Osteocyte (in vitro differentiated cells): ENCODE data around the gene PIP5K1B. TPM values are rescaled to one million over a fixed set of nuclear protein-coding genes. Genes with fewer than 3 reads are reported as not detected.

ENCODE experiments used
- DNase-seq: peaks from one replicate; pipeline ENCODE4 v3.0.0; 2021; ENCODE audit warnings: mixed read lengths; ENCODE audit not compliant: unreplicated experiment; ENCODE audit errors: extremely low spot score
- H3K27ac Mint-ChIP-seq: one replicate; pipeline ENCODE4 v1.8.0; 2021; ENCODE audit warnings: mild to moderate bottlenecking, mixed read lengths; ENCODE audit not compliant: unreplicated experiment
- H3K27me3 Mint-ChIP-seq: one replicate; pipeline ENCODE4 v1.8.0; 2021; ENCODE audit warnings: mixed read lengths; ENCODE audit not compliant: unreplicated experiment
- H3K36me3 Mint-ChIP-seq: one replicate; pipeline ENCODE4 v1.8.0; 2021; ENCODE audit warnings: mixed read lengths; ENCODE audit not compliant: unreplicated experiment
- H3K4me1 Mint-ChIP-seq: one replicate; pipeline ENCODE4 v1.8.0; 2021; ENCODE audit warnings: mixed read lengths; ENCODE audit not compliant: unreplicated experiment
- H3K4me3 Mint-ChIP-seq: one replicate; pipeline ENCODE4 v1.8.0; 2021; ENCODE audit warnings: mild to moderate bottlenecking, moderate library complexity, mixed read lengths; ENCODE audit not compliant: unreplicated experiment
- H3K9me3 Mint-ChIP-seq: one replicate; pipeline ENCODE4 v1.8.0; 2021; ENCODE audit warnings: mixed read lengths; ENCODE audit not compliant: unreplicated experiment
- total RNA-seq: library from RNA; stranded (reverse); gene quantifications from 2 replicates; pipeline ENCODE4 v1.2.1, GENCODE V29; 2021
- TF ChIP-seq, protein P1 (sequence below): fragments of 200-600 bp; sonication (generic); IDR thresholded peaks from 2 replicates; pipeline ENCODE4 v1.5.0; 2021; ENCODE audit warnings: antibody characterized with exemption, mild to moderate bottlenecking, moderate library complexity

Gene PIP5K1B
- total RNA-seq, 1 donor from 2014 or later = not detected

DNA sequence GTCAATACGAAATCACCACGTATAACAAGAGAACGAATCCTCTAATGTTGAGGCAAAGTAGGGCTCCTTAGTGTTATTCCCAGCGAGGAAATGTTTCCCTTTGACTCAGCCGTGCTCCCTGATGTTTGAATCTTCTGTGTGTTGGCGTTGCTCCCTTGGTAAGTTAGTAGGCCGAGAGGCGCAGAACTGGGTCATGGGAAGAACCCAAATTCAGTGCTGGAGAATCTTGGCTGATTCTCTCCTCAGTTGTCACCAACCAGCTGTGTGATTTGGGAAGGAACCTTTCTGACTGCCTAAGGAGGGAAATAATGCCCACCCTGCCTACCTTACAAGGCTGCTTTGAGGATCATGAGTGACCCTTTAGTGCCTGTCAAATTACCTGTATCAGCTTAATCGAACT is 286.4 kb downstream of the PIP5K1B start:
- DNase-seq = no peak
- no peaks in the 10 kb centered on the region for H3K9me3 Mint-ChIP-seq
- H3K4me1 Mint-ChIP-seq = no peaks in the 10 kb centered on the region
- H3K27me3 Mint-ChIP-seq = peaks cover 14% of the 10 kb centered on the region
- no peak overlapping the region for H3K27ac Mint-ChIP-seq
- H3K4me3 Mint-ChIP-seq = no peak overlapping the region
- H3K36me3 Mint-ChIP-seq = no peaks in the 10 kb centered on the region
- TF ChIP-seq, protein P1, sequence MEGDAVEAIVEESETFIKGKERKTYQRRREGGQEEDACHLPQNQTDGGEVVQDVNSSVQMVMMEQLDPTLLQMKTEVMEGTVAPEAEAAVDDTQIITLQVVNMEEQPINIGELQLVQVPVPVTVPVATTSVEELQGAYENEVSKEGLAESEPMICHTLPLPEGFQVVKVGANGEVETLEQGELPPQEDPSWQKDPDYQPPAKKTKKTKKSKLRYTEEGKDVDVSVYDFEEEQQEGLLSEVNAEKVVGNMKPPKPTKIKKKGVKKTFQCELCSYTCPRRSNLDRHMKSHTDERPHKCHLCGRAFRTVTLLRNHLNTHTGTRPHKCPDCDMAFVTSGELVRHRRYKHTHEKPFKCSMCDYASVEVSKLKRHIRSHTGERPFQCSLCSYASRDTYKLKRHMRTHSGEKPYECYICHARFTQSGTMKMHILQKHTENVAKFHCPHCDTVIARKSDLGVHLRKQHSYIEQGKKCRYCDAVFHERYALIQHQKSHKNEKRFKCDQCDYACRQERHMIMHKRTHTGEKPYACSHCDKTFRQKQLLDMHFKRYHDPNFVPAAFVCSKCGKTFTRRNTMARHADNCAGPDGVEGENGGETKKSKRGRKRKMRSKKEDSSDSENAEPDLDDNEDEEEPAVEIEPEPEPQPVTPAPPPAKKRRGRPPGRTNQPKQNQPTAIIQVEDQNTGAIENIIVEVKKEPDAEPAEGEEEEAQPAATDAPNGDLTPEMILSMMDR = no peak

DNA sequence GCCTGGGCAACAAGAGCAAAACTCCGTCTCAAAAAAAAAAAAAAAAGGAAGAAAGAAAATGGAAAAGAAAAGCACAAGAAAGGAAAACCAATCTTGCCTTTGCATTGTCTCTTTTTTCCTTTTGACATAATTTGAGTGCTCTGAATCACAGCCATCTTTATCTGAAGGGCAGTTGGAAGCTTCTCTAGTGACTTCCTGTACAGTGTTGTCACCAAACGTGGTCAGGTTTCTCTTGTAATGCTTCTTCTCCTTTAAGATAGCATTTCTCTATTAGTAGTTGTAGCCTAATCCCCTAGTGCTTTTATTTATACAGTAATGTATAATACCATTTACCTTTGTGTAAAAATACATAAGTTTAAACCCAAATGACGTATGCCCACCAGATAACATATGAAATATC is 290.7 kb downstream of the PIP5K1B start:
- DNase-seq = no peak
- H3K36me3 Mint-ChIP-seq = no peaks in the 10 kb centered on the region
- H3K4me1 Mint-ChIP-seq = no peaks in the 10 kb centered on the region
- H3K27ac Mint-ChIP-seq = no peak overlapping the region
- H3K27me3 Mint-ChIP-seq = peaks cover 37% of the 10 kb centered on the region
- H3K4me3 Mint-ChIP-seq = no peak overlapping the region
- no peaks in the 10 kb centered on the region for H3K9me3 Mint-ChIP-seq
- TF ChIP-seq, protein P1 = no peak

DNA sequence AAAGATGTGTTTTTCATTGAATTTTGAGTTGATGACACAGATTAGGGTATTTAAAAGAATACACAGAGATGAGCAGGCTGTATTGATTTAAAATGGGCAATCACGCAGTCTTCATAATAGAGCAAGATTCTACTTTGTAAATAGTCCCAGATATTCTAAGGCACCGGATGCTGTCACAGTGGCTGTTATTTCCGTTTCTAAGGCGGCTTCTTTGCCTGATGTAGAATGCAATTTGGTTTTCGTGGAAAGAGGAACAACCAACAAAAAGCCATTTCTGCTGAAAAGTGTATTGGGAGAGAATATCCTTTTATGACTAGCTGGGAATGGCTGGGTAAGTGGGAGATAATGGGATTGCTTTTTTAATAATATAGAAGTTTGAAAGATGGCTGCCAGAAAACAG is 291.4 kb downstream of the PIP5K1B start:
- TF ChIP-seq, protein P1 = no peak
- H3K27me3 Mint-ChIP-seq = peaks cover 41% of the 10 kb centered on the region
- no peaks in the 10 kb centered on the region for H3K4me1 Mint-ChIP-seq
- no peaks in the 10 kb centered on the region for H3K36me3 Mint-ChIP-seq
- DNase-seq = no peak
- H3K27ac Mint-ChIP-seq = no peak overlapping the region
- H3K9me3 Mint-ChIP-seq = no peaks in the 10 kb centered on the region
- no peak overlapping the region for H3K4me3 Mint-ChIP-seq

DNA sequence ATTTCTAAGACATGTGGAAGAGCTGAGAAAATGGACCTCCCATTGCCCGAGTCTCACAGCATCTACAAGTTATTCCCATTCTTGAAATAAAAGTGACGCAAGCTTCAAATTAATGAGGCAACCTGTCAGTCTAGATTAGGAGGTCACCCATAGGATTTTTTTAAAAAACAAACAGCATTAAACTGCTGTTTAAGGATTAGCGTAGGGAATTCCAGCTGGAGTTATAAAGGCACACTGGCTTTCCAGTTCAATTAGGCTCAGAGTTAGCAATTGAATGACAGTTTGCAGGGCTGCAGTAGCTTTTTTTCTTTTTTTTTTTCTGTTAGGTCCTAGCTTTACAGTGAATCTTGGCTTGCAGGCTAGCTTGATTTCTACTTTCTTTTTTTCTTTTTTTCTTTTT is 292.6 kb downstream of the PIP5K1B start:
- TF ChIP-seq, protein P1 = no peak
- Mint-ChIP-seq H3K9me3 (no peaks in the 10 kb centered on the region), H3K27ac (no peak overlapping the region), H3K27me3 (peaks cover 41% of the 10 kb centered on the region), H3K36me3 (no peaks in the 10 kb centered on the region), H3K4me1 (no peaks in the 10 kb centered on the region), H3K4me3 (no peak overlapping the region)
- DNase-seq = no peak

DNA sequence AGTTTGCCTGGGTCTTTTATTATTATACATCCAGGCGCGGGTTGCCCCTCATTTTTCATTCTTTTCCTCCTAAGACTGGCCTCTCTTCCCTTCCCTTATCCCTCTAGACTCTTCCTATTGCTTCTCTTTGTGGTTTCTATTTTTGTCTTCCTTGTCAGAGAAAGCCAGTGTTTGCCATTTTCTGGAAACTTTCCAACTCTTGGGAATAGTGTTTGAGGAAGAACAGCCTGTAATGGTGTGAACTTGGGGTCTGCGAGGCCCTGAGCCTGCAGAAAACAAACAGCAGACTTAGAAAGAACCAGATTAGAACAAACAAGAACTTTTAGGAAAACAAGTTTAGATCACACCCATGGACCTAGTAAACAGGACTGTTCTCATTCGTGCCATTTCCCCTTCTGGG is 293.3 kb downstream of the PIP5K1B start:
- H3K9me3 Mint-ChIP-seq = no peaks in the 10 kb centered on the region
- no peak overlapping the region for H3K27ac Mint-ChIP-seq
- no peak overlapping the region for H3K4me3 Mint-ChIP-seq
- H3K36me3 Mint-ChIP-seq = no peaks in the 10 kb centered on the region
- DNase-seq = no peak
- H3K4me1 Mint-ChIP-seq = no peaks in the 10 kb centered on the region
- TF ChIP-seq, protein P1 = no peak
- H3K27me3 Mint-ChIP-seq = peaks cover 41% of the 10 kb centered on the region
